Measurements from ENCODE around the gene ALDH1A3. TPM values are rescaled to one million over a fixed set of nuclear protein-coding genes. Genes with fewer than 3 reads are reported as not detected.

The ALDH1A3 gene
- total RNA-seq, 1 donor from 2014 or later: 6.3 TPM

DNA sequence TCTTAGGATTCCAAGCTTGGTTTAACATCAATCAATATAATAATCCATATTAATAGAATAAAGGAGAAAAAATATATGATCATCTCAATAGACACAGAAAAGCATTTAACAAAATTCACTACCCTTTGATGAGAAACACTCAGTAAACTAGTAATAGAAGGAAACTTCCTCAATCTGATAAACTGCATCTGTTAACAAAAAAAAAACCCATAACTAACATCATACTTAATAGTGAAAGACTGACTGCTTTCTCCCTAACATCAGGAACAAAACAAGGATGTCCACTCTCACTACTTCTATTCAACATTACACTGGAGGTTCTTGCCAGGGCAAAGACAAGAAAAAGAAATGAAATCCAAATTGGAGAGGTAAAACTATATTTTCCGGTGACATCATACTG is 70.1 kb downstream of the ALDH1A3 start:
- no peak for DNase-seq (ENCODE audit: low read depth in 2 of 2)

DNA sequence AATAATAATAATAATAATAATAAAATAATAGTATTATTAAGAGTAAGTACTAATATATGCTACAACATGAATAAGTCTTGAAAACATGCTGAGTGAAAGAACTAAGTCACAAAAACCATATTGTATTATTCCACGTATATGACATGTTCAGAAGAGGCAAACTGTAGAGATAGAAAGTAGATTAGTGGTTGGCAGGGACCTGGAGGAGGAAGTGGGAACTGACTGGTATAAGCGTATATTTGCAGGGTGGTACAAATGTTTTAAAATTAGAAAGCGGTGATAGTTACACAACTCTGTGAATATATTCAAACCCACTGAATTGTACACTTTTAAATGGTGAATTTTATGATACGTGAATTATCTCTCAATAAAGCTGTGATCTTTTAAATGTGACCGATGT is 72.3 kb downstream of the ALDH1A3 start:
- DNase-seq (ENCODE audit: low read depth in 2 of 2): no peak

DNA sequence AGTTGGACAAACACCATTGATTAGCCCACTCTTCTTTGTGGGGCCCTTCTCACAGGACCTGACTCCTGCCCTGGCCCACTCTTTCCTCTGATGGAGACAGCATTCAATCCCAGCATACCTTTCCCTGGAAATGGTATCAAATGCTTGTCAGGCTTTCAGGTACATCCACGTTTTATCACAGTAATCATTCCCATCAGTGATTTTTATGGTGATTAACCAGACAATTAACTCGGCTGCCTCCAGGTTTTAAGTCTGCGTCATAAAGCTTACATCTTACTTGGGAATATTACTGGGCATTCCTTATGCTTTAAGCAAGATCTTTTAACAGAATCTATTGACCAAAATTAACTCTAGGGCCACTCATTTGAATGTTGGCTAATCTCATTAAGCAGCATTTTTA is 72.9 kb downstream of the ALDH1A3 start:
- DNase-seq (ENCODE audit: low read depth in 2 of 2): no peak

DNA sequence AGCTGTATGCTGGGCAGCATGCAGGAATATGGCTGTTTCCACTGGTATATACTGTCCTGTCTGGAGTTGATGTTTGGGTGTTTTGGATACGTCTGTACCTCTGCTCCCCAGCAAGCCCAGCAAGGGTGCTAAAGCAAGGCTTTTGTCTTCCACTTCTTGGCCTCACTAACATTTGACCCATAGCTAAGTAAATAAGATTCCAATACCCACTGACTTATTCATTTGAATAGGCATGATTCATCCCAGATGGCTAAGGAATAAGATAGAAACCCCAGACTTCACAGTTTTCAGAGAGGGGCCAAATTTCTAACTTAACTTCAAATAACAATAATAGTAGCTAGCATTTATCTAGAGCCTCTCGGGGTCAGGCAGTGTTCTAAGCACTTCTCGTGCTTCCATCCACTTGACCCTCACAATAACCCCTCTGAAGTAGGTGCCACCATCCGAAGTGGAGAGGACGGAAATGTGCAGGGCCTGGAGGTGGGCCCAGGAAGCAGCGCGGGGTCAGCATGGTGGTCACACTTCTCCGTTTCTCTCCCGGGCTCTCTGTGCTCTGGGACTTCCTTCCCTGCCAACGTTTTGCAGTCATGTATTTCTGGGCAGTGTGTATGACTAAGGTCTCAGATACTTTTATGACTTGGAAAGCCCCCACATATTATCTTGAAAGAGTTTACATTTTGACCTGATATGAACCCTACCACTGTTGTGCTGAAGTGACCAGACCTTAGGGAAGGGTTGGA is 78.9 kb downstream of the ALDH1A3 start:
- peak in 1 of 2 donors; percentile 53 for DNase-seq (ENCODE audit: low read depth in 2 of 2)

DNA sequence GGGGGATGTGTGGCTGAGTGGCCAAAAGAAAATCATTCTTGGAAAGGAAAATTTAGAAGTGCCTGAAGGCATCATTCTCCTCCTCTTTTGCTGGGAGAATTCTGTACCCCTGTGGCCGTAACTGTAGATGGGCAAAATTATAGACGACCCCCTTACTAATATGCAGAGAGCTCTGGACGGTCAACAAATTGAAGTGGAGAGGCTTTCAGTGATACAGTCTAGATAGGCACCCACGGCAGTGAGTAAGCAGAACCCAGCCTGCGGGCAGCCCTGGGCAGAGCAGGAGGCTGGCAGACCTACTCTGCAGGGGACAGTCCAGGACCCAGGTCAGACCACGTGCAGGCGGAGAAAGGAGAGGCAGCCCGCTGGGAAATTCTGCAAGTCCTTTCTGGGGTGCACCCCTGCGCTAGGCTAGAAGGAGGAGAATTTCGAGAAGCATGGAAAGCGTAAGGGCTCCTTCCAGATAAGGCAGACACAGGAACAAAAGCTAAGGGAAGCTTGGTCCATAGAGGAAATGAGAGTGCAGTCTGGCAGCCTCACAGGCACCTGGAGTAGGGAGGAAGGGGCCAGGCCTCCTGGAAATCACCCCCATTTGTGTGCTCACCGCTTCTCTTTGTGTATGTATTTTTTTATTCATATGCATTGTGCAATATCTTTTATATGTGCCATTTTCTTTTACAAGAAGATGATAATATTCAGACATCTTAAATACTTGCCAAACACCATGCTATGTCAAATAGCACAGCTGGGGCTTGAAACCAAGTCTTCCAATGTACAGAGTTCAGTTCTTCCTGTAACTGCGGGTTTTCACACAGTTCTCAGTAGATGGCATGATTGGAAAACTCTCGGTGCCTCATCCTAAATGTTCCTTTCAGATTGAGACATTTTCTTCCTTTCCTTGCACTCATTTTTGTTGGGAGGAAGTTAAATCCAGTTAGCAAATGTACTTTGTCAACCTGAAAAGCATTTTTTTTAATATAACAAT is 79.7 kb downstream of the ALDH1A3 start:
- peak in 1 of 2 donors; percentile 69 for DNase-seq (ENCODE audit: low read depth in 2 of 2)

Other genes starting within 250 kb of the ALDH1A3 start
- 5.9 and 6.6 TPM in 2 replicates for gene LRRK1, start 39.5 kb downstream of the ALDH1A3 start, total RNA-seq